ENCODE results near the gene ITPKA.

Gene ITPKA

DNA sequence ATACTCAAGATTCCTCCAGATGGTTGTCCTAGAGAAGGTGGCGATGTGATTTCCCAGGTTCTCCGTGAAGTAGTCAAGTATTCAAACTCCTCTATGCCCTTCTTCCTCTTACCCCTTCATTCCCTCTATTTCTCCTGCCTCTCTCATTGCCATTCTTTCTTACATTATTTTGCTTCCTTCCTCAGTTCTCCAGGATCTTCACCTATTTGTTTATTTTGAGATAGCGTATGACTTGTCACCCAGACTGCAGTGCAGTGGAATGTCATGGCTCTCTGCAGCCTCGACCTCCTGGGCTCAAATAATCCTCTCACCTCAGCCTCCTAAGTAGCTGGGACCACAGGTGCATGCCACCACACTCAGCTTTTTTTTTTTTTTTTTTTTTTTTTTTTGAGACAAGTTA is 1.8 kb upstream of the ITPKA start:
- no peak for DNase-seq

- no peak for DNase-seq
Measured at GRCh38 chr15:41492597-41493204, 973 bp upstream of the ITPKA start.

DNA sequence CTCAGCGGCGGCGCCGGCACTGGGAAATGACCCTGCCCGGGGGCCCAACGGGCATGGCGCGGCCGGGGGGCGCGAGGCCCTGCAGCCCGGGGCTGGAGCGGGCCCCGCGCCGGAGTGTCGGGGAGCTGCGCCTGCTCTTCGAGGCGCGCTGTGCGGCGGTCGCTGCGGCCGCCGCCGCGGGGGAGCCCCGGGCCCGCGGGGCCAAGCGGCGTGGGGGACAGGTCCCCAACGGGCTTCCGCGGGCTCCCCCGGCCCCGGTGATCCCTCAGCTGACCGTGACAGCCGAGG is 172 bp downstream of the ITPKA start:
- no peak for DNase-seq

- DNase-seq = peak; percentile 14
Measured at GRCh38 chr15:41494190-41494921, 682 bp downstream of the ITPKA start.

DNA sequence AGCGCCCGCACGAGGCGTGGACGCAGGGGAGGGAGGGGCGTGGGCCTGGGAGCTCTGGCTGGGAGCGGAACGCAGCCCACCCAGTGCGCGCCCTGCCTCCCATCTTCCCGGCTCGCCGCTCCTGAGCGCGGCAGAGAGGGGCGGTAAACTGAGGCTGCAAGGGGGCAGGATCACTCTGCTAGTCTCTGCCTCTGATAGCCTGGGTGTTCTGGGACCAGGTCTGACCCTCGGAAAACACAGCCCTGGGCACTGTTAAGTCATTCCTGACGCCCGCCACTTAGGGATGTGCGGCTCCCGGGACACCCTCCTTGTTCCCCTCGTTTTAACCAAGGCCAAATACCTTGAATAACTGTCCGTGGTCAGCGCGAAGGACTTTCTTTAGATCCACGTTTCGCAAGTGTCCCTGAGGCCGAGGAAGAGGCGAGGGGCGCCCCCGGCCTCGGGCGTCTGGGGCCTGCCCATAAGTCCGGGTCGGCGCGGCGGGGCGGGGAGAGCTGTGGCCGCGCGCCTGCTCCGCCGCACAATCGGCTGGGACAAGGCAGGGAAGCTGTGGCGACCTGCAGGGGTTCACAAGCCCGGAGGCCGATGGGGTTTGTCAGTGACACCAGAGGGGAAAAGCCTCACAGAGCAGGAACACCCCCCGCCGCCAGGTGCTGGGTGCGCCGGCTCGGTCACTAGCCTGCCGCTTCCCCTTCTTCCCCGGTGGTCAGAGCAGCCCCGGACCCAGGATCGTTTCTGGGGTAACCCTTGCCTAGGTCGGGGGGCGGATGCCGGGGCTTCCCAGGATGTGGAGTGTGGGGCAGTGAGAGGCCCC is 1.5 kb downstream of the ITPKA start:
- DNase-seq = no peak

DNA sequence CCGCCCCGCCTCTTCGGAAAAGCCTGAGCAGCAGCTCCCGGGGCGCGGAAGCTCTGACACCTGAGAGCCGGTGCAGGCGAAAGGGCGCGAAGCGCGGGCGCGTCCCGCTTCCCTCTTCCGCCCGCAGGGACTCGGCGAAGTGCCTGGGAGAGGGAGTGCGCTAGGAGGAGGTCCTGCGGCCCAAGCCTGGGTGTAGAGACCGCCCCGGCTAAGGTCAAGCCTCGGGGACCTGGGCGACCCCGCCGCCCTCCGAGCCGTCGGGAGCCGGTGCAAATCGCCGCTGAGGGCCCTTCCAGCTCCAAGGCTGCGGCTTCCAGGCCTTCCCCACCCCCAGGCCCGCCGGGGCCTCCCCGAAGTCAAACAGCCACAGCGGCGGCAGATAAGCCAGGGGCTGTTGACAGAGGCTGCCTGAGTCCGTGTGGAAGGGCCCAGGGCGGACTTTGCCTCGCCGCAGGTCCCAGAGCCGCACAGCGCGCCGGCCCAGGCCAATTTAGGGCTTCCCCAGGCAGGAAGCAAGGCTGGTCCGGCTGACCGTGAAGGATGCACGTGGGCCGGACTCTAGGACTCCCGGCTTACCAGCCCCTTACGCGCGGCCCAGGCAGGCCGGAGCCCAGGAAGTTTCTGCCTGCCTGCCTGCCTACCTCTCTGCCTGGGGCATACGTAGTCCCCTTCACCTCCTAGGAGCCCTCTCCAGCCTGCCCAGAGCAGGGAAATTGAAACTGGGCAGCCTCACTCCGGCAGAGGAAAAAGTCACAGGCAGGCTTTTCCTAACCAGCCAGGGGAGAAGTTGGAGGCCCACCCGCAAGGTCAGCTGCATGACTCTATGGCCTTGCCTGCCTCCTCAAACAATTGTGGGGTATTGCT is 2.3 kb downstream of the ITPKA start:
- no peak for DNase-seq

DNA sequence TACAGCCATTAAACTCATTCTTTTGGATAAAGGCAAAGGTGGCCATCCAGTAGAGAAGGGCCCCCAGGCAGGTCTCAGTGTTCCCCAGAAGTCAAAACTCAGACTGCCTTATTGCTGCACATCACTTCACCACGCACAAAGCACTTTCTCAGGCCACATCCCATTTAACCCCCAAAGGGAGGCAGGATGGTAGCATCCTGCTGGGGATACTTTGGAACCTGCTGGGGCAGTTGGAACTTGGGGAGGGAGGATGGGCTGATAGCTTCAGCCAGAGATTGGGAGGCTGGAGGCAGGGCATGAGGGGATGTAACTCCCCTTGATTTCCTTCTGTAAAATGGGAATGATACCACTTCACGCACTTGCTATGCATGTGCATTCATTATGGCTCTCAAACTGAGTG is 5.0 kb downstream of the ITPKA start:
- no peak for DNase-seq

- DNase-seq = no peak
Measured at GRCh38 chr15:41499109-41499851, 5.6 kb downstream of the ITPKA start.

GRCh38 chr15:41501191-41501917 is 7.7 kb downstream of the ITPKA start:
- DNase-seq = no peak

GRCh38 chr15:41501931-41502794 is 8.5 kb downstream of the ITPKA start:
- DNase-seq = no peak

DNA sequence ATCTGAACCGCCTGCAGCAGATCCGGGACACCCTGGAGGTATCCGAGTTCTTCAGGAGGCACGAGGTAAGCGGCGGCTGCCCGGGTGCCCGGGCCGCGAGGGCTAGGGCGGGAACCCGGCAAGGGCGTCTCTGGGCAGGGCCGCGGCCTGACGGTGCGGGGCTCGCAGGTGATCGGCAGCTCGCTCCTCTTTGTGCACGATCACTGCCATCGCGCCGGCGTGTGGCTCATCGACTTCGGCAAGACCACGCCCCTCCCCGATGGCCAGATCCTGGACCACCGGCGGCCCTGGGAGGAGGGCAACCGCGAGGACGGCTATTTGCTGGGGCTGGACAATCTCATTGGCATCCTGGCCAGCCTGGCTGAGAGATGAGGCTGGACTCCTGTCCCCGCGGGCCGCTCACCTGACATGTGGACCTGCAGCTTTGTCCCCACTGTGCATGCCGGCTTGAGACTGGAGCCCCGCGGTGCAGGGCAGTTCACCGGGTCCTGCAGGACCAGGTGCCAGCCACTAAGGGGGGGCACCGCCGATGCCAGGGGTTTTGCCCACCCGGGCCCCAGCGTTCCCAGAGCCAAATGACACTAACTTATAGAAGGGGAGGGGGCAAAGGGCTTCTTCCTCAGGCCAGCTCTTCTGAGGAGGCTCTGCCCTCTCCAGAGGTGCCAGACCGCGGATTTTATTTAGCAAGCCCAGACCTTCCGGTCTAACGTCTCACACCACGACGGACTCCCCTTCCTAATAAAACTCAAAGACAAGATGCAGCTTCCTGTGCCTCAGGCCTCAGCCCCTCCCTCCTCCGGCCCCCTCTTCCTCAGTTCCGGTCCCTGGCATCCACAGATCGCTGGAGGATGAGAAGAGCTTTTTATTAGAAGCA is 9.4 kb downstream of the ITPKA start:
- DNase-seq = no peak

DNA sequence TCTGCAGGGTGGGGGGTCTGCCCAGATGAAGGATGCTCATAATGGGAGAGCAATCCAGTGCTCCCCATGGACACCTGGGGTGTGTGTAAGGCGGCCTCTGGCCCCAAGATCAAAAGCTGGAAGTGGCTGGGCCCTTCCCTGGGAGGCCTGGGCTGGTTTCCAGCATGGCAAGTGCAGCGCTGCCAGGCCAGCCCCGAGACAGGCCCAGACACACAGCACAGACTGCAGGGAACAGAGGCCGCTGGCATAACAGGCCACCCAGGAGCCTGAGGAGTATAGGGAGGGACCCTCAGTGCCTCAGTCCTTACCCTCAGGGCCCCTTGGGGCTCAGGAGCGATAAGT is 10.0 kb downstream of the ITPKA start:
- no peak for DNase-seq

GRCh38 chr15:41504751-41505492 is 11.2 kb downstream of the ITPKA start:
- no peak for DNase-seq

- DNase-seq = no peak
Measured at GRCh38 chr15:41505776-41506175, 12.1 kb downstream of the ITPKA start.

DNA sequence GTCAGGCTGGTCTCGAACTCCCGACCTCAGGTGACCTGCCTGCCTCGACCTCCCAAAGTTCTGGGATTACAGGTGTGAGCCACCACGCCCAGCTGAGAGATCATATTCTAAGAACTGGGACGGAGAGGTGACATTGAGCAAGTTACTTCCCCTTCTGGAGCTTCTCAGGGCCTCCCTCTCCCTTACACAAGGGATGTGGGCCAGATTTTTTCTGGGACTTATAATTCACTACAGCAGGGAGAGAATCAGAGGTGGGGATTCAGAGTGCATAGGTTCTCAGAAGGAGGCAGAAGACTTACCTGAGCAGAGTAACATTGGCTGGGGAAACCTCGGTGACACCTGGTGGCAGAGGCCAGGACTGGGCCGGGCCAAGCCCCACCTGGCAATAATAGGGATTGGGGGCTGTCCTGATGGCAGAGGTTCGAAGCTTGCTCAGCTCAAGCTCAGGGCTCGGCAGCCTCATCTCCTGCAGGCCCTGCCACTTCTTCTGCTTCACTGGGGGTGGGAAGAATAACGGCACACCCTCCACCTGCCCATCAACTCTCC is 13.2 kb downstream of the ITPKA start:
- DNase-seq = no peak

- DNase-seq = no peak
Measured at GRCh38 chr15:41507820-41508290, 14.2 kb downstream of the ITPKA start.

- peak; percentile 37 for DNase-seq
Measured at GRCh38 chr15:41510728-41511127, 17.1 kb downstream of the ITPKA start.

DNA sequence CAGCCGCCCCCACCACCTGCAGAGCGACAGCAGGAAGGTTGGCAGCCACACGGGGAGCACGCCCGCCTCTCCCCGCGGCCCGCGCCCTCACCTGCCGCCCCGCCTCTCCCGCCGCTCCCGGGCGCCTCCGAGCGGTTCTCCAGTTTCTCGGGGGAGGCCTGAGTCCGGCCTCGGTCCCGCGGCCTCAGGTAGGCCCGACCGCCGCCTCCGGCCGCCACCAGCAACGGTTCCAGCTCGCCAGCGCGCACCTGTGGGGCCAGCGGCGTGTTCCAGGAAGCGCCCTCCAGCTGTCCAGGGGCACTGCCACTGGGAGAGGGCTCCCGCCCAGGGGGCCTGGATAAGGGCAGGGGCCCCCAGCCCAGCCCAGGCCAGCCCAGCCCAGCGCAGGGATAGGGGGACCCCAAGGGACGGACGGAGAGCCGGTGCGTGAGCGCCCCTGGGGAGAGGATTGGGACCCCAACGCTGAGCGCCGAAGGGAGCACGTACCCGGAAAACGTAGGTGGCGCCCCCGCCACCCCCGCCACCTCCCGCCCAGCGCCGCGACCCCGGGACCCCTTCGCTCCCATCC is 17.7 kb downstream of the ITPKA start:
- peak; percentile 42 for DNase-seq
